Hepatocyte (in vitro differentiated cells): Measurements from ENCODE around the gene KIAA1217. TPM values are rescaled to one million over a fixed set of nuclear protein-coding genes. Genes with fewer than 3 reads are reported as not detected.

Experiments
- DNase-seq: peaks from one replicate; pipeline ENCODE4 v3.0.0-alpha.2; 2016; ENCODE audit warnings: low spot score
- H2AFZ ChIP-seq: fragments of 200-600 bp; sonication (generic); 2 replicates; pipeline ENCODE4 v1.6.0; 2016; ENCODE audit warnings: antibody characterized with exemption, mild to moderate bottlenecking
- H3K27ac ChIP-seq: fragments of 200-600 bp; sonication (generic); 2 replicates; pipeline ENCODE4 v1.5.1; 2016; ENCODE audit warnings: mild to moderate bottlenecking
- H3K27me3 ChIP-seq: fragments of 200-600 bp; sonication (generic); 2 replicates; pipeline ENCODE4 v1.6.1; 2016
- H3K36me3 ChIP-seq: fragments of 200-600 bp; sonication (generic); replicated peaks from 2 replicates; pipeline ENCODE4 v1.5.1; 2016; ENCODE audit warnings: low read depth; ENCODE audit not compliant: insufficient read depth
- H3K4me1 ChIP-seq: fragments of 200-600 bp; sonication (generic); 2 replicates; pipeline ENCODE4 v1.5.1; 2016; ENCODE audit warnings: mild to moderate bottlenecking, moderate library complexity; ENCODE audit not compliant: insufficient read depth
- H3K4me2 ChIP-seq: fragments of 200-600 bp; sonication (generic); 2 replicates; pipeline ENCODE4 v1.6.0; 2016
- H3K4me3 ChIP-seq: fragments of 200-600 bp; sonication (generic); 2 replicates; pipeline ENCODE4 v1.5.1; 2016; ENCODE audit warnings: mild to moderate bottlenecking
- H3K79me2 ChIP-seq: fragments of 200-600 bp; sonication (generic); 2 replicates; pipeline ENCODE4 v1.6.0; 2017; ENCODE audit warnings: mild to moderate bottlenecking
- H3K9me2 ChIP-seq: fragments of 200-600 bp; sonication (generic); replicated peaks from 2 replicates; pipeline ENCODE4 v1.6.0; 2017; ENCODE audit warnings: mild to moderate bottlenecking; ENCODE audit not compliant: insufficient read depth
- H3K9me3 ChIP-seq: fragments of 200-600 bp; sonication (generic); 2 replicates; pipeline ENCODE4 v1.5.1; 2016; ENCODE audit warnings: low read depth, mild to moderate bottlenecking
- H4K20me1 ChIP-seq: fragments of 200-600 bp; sonication (generic); 2 replicates; pipeline ENCODE4 v1.6.0; 2016; ENCODE audit warnings: mild to moderate bottlenecking; ENCODE audit not compliant: insufficient read depth, poor library complexity, severe bottlenecking
- EZH2 ChIP-seq: fragments of 200-600 bp; sonication (generic); IDR thresholded peaks from 2 replicates; pipeline ENCODE4 v1.6.1; 2016; ENCODE audit warnings: antibody characterized with exemption, mild to moderate bottlenecking, borderline replicate concordance
- EZH2phosphoT487 ChIP-seq: fragments of 200-600 bp; sonication (generic); IDR thresholded peaks from one replicate; pipeline ENCODE4 v1.6.1; 2018; ENCODE audit warnings: antibody characterized with exemption, mild to moderate bottlenecking, low read depth, moderate library complexity; ENCODE audit not compliant: unreplicated experiment, severe bottlenecking
- WGBS: methylation state at CpG from one replicate; pipeline ENCODE4 v1.1.6; 2016; ENCODE audit warnings: low lambda C conversion rate; ENCODE audit errors: missing lambda C conversion rate; 5-methylcytosine and 5-hydroxymethylcytosine counted together
- polyA plus RNA-seq: library from polyadenylated mRNA; unstranded; fragments of >200 nt; fragmentation: Nextera tagmentation; extraction: Ambion mirVana; gene quantifications from 2 replicates; pipeline ENCODE4 v1.2.1, GENCODE V29; 2016
- total RNA-seq: library from RNA; depleted of rRNA; stranded (reverse); fragments of >200 nt; gene quantifications from 2 replicates; pipeline ENCODE4 v1.2.3, GENCODE V29; 2014
- TF ChIP-seq, protein P1 (sequence below): fragments of 200-600 bp; sonication (generic); IDR thresholded peaks from 2 replicates; pipeline ENCODE4 v1.5.1; 2016; ENCODE audit warnings: antibody characterized with exemption, mild to moderate bottlenecking; ENCODE audit not compliant: poor library complexity

The KIAA1217 gene
- total and polyA plus RNA-seq, 2 experiments from 2014 or later, result 31.6 to 33.2 TPM

DNA sequence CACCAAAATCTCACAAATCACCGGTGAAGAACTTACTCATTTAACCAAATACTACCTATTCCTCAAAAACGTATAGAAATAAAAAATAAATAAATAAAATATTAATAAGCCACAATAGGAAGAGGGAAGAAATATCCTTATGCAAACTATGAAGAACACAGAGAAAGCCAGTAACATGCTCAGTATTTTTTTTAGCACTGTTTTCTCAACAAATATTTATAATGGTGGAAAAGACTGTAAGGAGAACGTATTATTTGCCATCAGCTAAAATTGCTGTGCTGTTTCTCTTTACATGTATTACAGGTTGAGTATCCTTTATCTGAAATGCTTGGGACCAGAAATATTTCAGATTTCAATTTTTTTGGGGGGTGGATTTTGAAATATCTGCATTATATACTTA, 21.0 kb downstream of the KIAA1217 start:
- no peaks in the 10 kb centered on the region for H3K4me1 ChIP-seq
- no peaks in the 10 kb centered on the region for H3K9me3 ChIP-seq
- H3K9me2 ChIP-seq, result no peaks in the 10 kb centered on the region
- no peak overlapping the region for H3K4me2 ChIP-seq
- peaks cover 48% of the 10 kb centered on the region for H3K79me2 ChIP-seq
- no peaks in the 10 kb centered on the region for H3K36me3 ChIP-seq
- TF ChIP-seq EZH2, result no peak
- no peak for DNase-seq
- no peaks in the 10 kb centered on the region for H4K20me1 ChIP-seq
- H3K27me3 ChIP-seq, result no peaks in the 10 kb centered on the region
- 97% methylated on average over 3 of the region's 3 CpGs for WGBS
- H2AFZ ChIP-seq, result no peak overlapping the region
- no peak overlapping the region for H3K27ac ChIP-seq
- no peak overlapping the region for H3K4me3 ChIP-seq

DNA sequence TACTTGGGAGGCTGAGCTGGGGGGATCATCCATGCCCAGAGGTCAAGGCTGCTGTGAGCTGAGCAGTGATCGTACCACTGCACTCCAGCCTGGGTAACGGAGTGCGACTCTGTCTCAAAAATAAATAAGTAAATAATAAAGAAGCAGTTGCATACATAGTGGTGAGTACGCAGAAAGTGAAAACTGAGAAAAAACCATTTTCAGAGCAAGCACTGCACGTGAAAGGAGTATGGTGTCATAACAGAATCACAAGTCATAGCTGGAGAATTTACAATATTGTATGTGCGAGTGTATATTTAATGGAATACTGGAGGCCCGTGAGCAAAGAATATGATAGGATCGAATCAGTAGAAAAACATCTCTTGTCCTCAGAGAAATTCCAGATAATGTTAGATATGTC, 22.3 kb downstream of the KIAA1217 start:
- TF ChIP-seq EZH2, result no peak
- no peak for TF ChIP-seq EZH2phosphoT487
- TF ChIP-seq, protein P1, sequence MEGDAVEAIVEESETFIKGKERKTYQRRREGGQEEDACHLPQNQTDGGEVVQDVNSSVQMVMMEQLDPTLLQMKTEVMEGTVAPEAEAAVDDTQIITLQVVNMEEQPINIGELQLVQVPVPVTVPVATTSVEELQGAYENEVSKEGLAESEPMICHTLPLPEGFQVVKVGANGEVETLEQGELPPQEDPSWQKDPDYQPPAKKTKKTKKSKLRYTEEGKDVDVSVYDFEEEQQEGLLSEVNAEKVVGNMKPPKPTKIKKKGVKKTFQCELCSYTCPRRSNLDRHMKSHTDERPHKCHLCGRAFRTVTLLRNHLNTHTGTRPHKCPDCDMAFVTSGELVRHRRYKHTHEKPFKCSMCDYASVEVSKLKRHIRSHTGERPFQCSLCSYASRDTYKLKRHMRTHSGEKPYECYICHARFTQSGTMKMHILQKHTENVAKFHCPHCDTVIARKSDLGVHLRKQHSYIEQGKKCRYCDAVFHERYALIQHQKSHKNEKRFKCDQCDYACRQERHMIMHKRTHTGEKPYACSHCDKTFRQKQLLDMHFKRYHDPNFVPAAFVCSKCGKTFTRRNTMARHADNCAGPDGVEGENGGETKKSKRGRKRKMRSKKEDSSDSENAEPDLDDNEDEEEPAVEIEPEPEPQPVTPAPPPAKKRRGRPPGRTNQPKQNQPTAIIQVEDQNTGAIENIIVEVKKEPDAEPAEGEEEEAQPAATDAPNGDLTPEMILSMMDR, result no peak
- H4K20me1 ChIP-seq, result no peaks in the 10 kb centered on the region
- H3K27ac ChIP-seq, result no peak overlapping the region
- H3K9me2 ChIP-seq, result no peaks in the 10 kb centered on the region
- H3K4me1 ChIP-seq, result peaks cover 7% of the 10 kb centered on the region
- no peaks in the 10 kb centered on the region for H3K27me3 ChIP-seq
- no peak overlapping the region for H3K4me3 ChIP-seq
- peaks cover 54% of the 10 kb centered on the region for H3K79me2 ChIP-seq
- no peak for DNase-seq
- no peaks in the 10 kb centered on the region for H3K36me3 ChIP-seq
- H3K9me3 ChIP-seq, result no peaks in the 10 kb centered on the region
- WGBS, result 98% methylated on average over 8 of the region's 8 CpGs
- no peak overlapping the region for H3K4me2 ChIP-seq
- no peak overlapping the region for H2AFZ ChIP-seq

DNA sequence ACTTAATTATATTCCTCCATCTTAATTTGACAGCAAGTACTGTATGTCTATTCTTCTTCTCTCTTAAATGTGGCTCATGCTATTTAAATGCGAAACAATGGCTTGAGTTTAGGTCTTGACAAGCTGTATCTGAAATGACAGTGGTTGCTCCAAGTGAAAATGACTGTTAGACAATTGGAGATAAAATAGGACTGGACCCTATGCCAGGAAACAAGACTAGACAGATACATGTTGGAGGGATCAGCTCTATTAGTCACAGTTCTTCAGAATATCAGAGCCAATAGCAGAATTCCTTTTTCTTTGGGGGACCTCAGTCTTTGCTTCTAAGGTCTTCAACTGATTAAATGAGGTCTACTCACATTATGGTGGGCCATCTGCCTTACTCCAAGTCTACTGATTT, 25.8 kb downstream of the KIAA1217 start:
- peak overlapping the region; percentile 73 for H3K4me2 ChIP-seq
- peak overlapping the region; percentile 17 for H3K27ac ChIP-seq
- H3K4me1 ChIP-seq, result peaks cover 25% of the 10 kb centered on the region
- peaks cover 39% of the 10 kb centered on the region for H3K79me2 ChIP-seq
- 100% methylated on average over 1 of the region's 1 CpG for WGBS
- no peak for DNase-seq
- H3K27me3 ChIP-seq, result no peaks in the 10 kb centered on the region
- H4K20me1 ChIP-seq, result no peaks in the 10 kb centered on the region
- H3K4me3 ChIP-seq, result no peak overlapping the region
- H2AFZ ChIP-seq, result no peak overlapping the region
- H3K36me3 ChIP-seq, result no peaks in the 10 kb centered on the region
- no peaks in the 10 kb centered on the region for H3K9me2 ChIP-seq
- H3K9me3 ChIP-seq, result no peaks in the 10 kb centered on the region
- no peak for TF ChIP-seq EZH2phosphoT487
- TF ChIP-seq EZH2, result no peak
- TF ChIP-seq, protein P1, result no peak

DNA sequence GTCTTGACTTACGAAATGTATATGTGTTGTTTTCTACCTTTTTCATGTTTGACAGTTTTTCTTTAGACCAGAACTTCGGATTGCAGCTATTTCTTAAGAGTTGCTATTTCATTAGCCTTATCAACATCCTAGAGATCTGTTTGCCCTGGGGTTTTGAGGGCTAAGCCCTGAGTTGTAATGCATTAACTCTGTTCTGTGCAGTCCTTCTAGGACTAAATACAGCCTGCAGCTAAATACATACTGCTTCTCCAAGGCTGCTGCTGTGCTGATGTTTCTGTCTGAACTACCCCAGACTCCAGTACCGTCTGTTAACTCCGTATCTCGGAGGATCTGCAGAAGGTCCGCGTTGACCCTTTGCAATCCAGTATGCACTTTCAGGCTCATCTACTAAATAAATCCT, 26.5 kb downstream of the KIAA1217 start:
- Histone ChIP-seq H3K4me2 (peak overlapping the region; percentile 73), H3K4me1 (peaks cover 32% of the 10 kb centered on the region), H3K79me2 (peaks cover 36% of the 10 kb centered on the region), H3K9me2 (no peaks in the 10 kb centered on the region), H2AFZ (no peak overlapping the region), H3K27me3 (no peaks in the 10 kb centered on the region), H3K27ac (peak overlapping the region; percentile 17), H3K4me3 (no peak overlapping the region), H3K9me3 (no peaks in the 10 kb centered on the region), H3K36me3 (no peaks in the 10 kb centered on the region), H4K20me1 (no peaks in the 10 kb centered on the region)
- TF ChIP-seq, protein P1, result no peak
- TF ChIP-seq EZH2, result no peak
- no peak for TF ChIP-seq EZH2phosphoT487
- DNase-seq, result peak; percentile 12
- 21% methylated on average over 7 of the region's 7 CpGs for WGBS
